Activated T-helper 17 cell treated with anti-CD3 and anti-CD28 coated beads, Interleukin-2, amount 50 U/mL, for 72 hours (primary cell): ENCODE results near the gene ADAD1. TPM values are rescaled to one million over a fixed set of nuclear protein-coding genes. Genes with fewer than 3 reads are reported as not detected.
A peak's percentile ranks its signal among the peaks of the same experiment; 100 is the strongest.

Experiments
- ATAC-seq: fragments of 150-1000 bp; cut with Tn5 transposase; replicated peaks from 2 replicates; pipeline ENCODE4 v1.10.0; 2021; ENCODE audit warnings: mild to moderate bottlenecking, moderate library complexity
- H3K27ac Mint-ChIP-seq: one replicate; pipeline ENCODE4 v1.8.0; 2022; ENCODE audit warnings: mixed read lengths
- H3K27me3 Mint-ChIP-seq: one replicate; pipeline ENCODE4 v1.8.0; 2022; ENCODE audit warnings: mixed read lengths
- H3K36me3 Mint-ChIP-seq: one replicate; pipeline ENCODE4 v1.8.0; 2022; ENCODE audit warnings: low read depth, mild to moderate bottlenecking, mixed read lengths
- H3K4me1 Mint-ChIP-seq: one replicate; pipeline ENCODE4 v1.8.0; 2022; ENCODE audit warnings: mixed read lengths
- H3K4me3 Mint-ChIP-seq: one replicate; pipeline ENCODE4 v1.8.0; 2022; ENCODE audit warnings: mild to moderate bottlenecking, mixed read lengths
- H3K9me3 Mint-ChIP-seq: one replicate; pipeline ENCODE4 v1.8.0; 2022; ENCODE audit warnings: mixed read lengths
- total RNA-seq, 2 donors: library from RNA; stranded (reverse); gene quantifications; one replicate each; pipeline ENCODE4 v1.2.3, GENCODE V29; 2022

The ADAD1 gene
- total RNA-seq, 2 donors from 2014 or later = not detected

DNA sequence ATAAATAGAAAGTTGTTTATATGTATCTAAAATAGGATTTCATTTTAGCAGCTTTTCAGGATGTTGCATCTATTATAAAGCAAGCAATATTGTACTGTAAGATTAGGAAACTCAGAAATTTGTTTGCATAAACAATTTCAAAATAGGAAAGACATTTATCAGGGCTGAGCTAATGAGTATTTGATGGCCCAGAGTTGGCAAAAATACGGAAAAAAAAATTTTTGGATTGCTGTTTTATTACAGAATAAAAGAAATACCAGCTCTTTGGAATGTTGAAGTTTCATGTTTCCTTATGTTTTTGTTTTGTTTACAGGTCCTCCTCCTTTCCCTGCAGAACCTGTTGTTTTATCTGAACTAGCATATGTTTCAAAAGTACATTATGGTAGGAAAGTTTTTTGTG is 14.5 kb downstream of the ADAD1 start:
- Mint-ChIP-seq H3K9me3 (peaks cover 9% of the 10 kb centered on the region), H3K4me1 (no peaks in the 10 kb centered on the region), H3K27ac (no peak overlapping the region)

DNA sequence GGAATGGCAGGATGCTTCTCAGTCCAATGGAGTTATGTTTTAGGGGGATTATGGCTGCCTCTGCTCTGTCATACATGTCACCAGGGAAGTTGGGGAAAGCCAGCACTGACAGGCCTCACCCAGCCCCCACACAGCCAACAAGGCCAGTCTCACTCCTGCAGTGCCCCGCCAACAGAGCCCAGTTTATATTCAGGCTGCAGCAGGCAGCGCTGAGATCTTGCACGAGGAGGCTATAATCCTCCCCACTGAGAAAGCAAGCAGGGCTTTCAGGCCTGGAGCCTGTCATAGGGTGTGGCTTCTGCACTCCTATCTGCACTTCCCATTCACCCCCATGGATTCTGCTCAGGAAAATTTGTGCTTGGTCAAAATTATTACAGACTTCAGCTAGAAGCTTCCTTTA is 25.1 kb downstream of the ADAD1 start:
- no peak overlapping the region for H3K4me3 Mint-ChIP-seq
- no peaks in the 10 kb centered on the region for H3K4me1 Mint-ChIP-seq
- ATAC-seq = no peak
- no peaks in the 10 kb centered on the region for H3K36me3 Mint-ChIP-seq
- no peaks in the 10 kb centered on the region for H3K9me3 Mint-ChIP-seq
- no peaks in the 10 kb centered on the region for H3K27me3 Mint-ChIP-seq
- H3K27ac Mint-ChIP-seq = no peak overlapping the region

More for the DNA sequence above, 14.5 kb downstream of the ADAD1 start:
- no peak for ATAC-seq
- Mint-ChIP-seq H3K27me3 (no peaks in the 10 kb centered on the region), H3K36me3 (no peaks in the 10 kb centered on the region), H3K4me3 (no peak overlapping the region)

- no peak overlapping the region for H3K4me3 Mint-ChIP-seq
- no peaks in the 10 kb centered on the region for H3K36me3 Mint-ChIP-seq
- no peaks in the 10 kb centered on the region for H3K4me1 Mint-ChIP-seq
- peaks cover 6% of the 10 kb centered on the region for H3K27me3 Mint-ChIP-seq
- no peaks in the 10 kb centered on the region for H3K9me3 Mint-ChIP-seq
- no peak overlapping the region for H3K27ac Mint-ChIP-seq
- no peak for ATAC-seq
Measured at GRCh38 chr4:122412547-122412946, 33.7 kb downstream of the ADAD1 start.

GRCh38 chr4:122423246-122423645 is 44.4 kb downstream of the ADAD1 start:
- no peak for ATAC-seq
- H3K9me3 Mint-ChIP-seq = peaks cover 3% of the 10 kb centered on the region
- H3K36me3 Mint-ChIP-seq = no peaks in the 10 kb centered on the region
- H3K27me3 Mint-ChIP-seq = no peaks in the 10 kb centered on the region
- no peaks in the 10 kb centered on the region for H3K4me1 Mint-ChIP-seq
- no peak overlapping the region for H3K4me3 Mint-ChIP-seq
- H3K27ac Mint-ChIP-seq = no peak overlapping the region

DNA sequence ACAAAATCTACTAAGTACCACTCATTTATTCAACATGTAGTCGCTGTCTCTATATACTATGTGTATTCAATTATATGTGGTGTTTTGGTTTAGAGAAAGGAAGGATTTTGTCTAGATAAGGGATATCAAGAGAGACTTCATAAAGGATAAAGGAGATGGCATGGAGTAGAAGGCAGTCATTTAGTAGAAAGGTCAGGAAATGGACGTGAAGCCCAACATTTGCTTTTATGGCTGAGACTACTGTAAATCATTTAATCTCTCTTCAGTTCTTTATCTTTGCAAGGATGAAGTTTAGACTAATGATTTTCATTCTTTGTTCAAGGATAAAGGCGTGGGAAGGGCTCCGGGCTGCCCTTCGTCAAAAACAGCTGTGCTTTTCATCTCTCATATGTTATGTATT is 52.5 kb downstream of the ADAD1 start:
- ATAC-seq = no peak
- Mint-ChIP-seq H3K4me1 (peaks cover 10% of the 10 kb centered on the region), H3K4me3 (no peak overlapping the region), H3K36me3 (no peaks in the 10 kb centered on the region), H3K9me3 (no peaks in the 10 kb centered on the region), H3K27ac (no peak overlapping the region), H3K27me3 (no peaks in the 10 kb centered on the region)

- Mint-ChIP-seq H3K36me3 (no peaks in the 10 kb centered on the region), H3K4me3 (peak overlapping the region; percentile 8)
- no peak for ATAC-seq
Measured at GRCh38 chr4:122434285-122434684, 55.5 kb downstream of the ADAD1 start.

DNA sequence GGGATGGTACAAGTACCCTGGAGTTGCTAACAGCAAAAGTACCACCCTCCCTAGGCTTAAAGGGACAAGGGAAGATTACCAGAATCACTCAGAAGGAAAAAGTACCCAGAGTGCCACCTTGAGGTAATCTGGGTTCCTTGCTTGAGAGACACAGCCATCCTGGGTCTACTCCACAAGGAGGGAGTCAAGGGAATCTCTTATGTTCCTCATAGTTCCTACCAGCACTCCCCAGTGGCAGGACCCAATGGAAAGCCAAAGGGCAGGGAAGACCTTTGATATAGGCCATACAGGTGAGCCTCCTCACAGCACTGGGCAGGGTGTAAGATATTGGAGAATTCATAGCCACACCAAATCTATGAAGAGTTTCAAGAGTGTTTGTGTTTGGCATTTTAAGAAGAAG is 72.0 kb downstream of the ADAD1 start:
- H3K36me3 Mint-ChIP-seq = peaks cover 57% of the 10 kb centered on the region
- peak; percentile 67 for ATAC-seq
- peak overlapping the region; percentile 37 for H3K4me3 Mint-ChIP-seq
- no peaks in the 10 kb centered on the region for H3K9me3 Mint-ChIP-seq
- peak overlapping the region; percentile 24 for H3K27ac Mint-ChIP-seq
- H3K27me3 Mint-ChIP-seq = no peaks in the 10 kb centered on the region
- peaks cover 18% of the 10 kb centered on the region for H3K4me1 Mint-ChIP-seq

More at GRCh38 chr4:122434285-122434684, 55.5 kb downstream of the ADAD1 start:
- H3K4me1 Mint-ChIP-seq = peaks cover 10% of the 10 kb centered on the region
- H3K27me3 Mint-ChIP-seq = no peaks in the 10 kb centered on the region
- H3K9me3 Mint-ChIP-seq = no peaks in the 10 kb centered on the region
- H3K27ac Mint-ChIP-seq = no peak overlapping the region

DNA sequence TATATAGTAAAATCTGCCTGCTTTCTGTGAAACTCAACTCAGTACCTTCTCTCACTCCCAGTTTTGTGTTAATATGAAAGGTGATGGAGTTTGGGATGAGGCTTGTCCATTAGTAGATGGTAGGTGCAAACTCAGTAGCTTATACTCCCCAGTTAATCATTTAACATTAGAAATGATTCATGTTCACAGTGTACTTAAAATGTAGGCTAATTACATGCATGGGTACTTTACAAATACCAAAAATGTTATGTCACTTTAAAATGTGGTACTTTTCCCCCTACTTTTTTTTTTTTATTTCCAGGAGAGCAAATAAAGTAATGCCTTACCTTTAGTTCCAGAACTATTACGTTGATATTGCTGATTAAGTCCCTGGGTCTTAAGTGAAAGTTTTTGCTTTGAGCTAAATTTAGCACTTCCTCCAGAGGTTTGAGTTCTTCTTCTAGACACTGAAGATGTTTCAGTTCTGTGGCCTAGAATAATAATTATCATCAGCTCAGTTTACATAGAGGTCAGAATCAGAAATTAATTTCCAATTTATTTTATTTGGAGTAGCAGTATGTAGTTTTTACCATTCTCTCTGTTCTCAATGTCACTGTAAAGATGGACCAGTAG is 74.7 kb downstream of the ADAD1 start:
- Mint-ChIP-seq H3K4me3 (peak overlapping the region; percentile 82), H3K27ac (peak overlapping the region; percentile 55), H3K36me3 (peaks cover 56% of the 10 kb centered on the region), H3K4me1 (peaks cover 30% of the 10 kb centered on the region), H3K9me3 (no peaks in the 10 kb centered on the region), H3K27me3 (no peaks in the 10 kb centered on the region)
- ATAC-seq = peak; percentile 38

GRCh38 chr4:122456231-122457116 is 77.7 kb downstream of the ADAD1 start, which contains the start of gene IL2:
IL2 (minus strand) TSS chr4:122456725; CDS start chr4:122456440, 285 bp downstream.
- peak within 1 kb of the TSS; percentile 82 for H3K4me3 Mint-ChIP-seq
- H3K27ac Mint-ChIP-seq = peak within 1 kb of the TSS; percentile 82
- peak; percentile 42 for ATAC-seq
- H3K27me3 Mint-ChIP-seq = no peaks in the 10 kb centered on the region
- H3K4me1 Mint-ChIP-seq = peaks cover 24% of the 10 kb centered on the region
- peaks cover 53% of the 10 kb centered on the region for H3K36me3 Mint-ChIP-seq
- no peaks in the 10 kb centered on the region for H3K9me3 Mint-ChIP-seq

- Mint-ChIP-seq H3K27ac (peak overlapping the region; percentile 82), H3K4me3 (peak overlapping the region; percentile 82), H3K27me3 (no peaks in the 10 kb centered on the region), H3K36me3 (peaks cover 36% of the 10 kb centered on the region), H3K9me3 (no peaks in the 10 kb centered on the region), H3K4me1 (peaks cover 18% of the 10 kb centered on the region)
- ATAC-seq = peak; percentile 88
Measured at GRCh38 chr4:122458625-122459024, 79.8 kb downstream of the ADAD1 start.

DNA sequence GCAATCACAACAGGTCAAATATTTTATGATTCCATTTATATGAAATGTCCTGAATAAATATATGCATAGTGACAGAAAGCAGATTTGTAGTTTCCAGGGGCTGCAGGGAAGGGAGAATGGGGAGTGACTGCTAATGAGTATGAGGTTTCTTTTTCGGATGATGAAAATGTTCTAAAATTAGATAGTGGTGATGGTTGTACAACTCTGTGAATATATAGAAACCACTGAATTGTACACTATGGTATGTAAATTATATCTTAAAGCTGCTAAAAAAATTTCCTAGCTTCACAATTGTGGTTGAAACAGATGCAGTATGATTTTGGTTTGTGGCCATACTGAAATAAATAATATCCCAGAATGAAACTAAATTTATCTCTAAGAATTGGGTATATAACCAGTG is 90.6 kb downstream of the ADAD1 start:
- Mint-ChIP-seq H3K4me1 (no peaks in the 10 kb centered on the region), H3K4me3 (no peak overlapping the region), H3K36me3 (no peaks in the 10 kb centered on the region), H3K27ac (no peak overlapping the region), H3K9me3 (no peaks in the 10 kb centered on the region), H3K27me3 (no peaks in the 10 kb centered on the region)
- peak; percentile 71 for ATAC-seq

GRCh38 chr4:122475233-122475632 is 96.4 kb downstream of the ADAD1 start:
- peaks cover 11% of the 10 kb centered on the region for H3K4me1 Mint-ChIP-seq
- no peaks in the 10 kb centered on the region for H3K36me3 Mint-ChIP-seq
- no peaks in the 10 kb centered on the region for H3K27me3 Mint-ChIP-seq
- no peak overlapping the region for H3K27ac Mint-ChIP-seq
- no peak overlapping the region for H3K4me3 Mint-ChIP-seq
- no peak for ATAC-seq
- peaks cover 3% of the 10 kb centered on the region for H3K9me3 Mint-ChIP-seq

DNA sequence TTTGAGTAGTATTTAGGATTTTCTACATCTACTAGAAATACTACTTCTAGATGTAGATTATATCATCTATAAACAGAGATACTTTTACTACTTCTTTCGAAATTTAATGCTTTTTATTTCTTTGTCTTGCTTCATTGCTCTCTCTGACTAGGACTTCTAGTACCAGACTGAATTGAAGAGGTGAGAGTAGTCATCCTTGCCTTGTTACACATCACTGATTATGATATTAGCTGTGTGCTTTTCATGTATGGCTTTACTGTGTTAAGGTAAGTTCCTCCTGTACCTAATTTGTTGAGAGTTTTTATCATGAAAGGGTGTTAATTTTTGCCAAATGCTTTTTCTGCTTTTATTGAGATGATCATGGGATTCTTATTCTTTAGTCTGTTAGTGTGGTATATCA is 97.3 kb downstream of the ADAD1 start:
- Mint-ChIP-seq H3K36me3 (no peaks in the 10 kb centered on the region), H3K27ac (no peak overlapping the region), H3K27me3 (no peaks in the 10 kb centered on the region), H3K9me3 (peaks cover 3% of the 10 kb centered on the region), H3K4me3 (no peak overlapping the region), H3K4me1 (peaks cover 11% of the 10 kb centered on the region)
- peak; percentile 64 for ATAC-seq

GRCh38 chr4:122476745-122477144 is 97.9 kb downstream of the ADAD1 start:
- H3K36me3 Mint-ChIP-seq = no peaks in the 10 kb centered on the region
- no peaks in the 10 kb centered on the region for H3K27me3 Mint-ChIP-seq
- peaks cover 11% of the 10 kb centered on the region for H3K4me1 Mint-ChIP-seq
- peaks cover 3% of the 10 kb centered on the region for H3K9me3 Mint-ChIP-seq
- ATAC-seq = peak; percentile 92
- H3K27ac Mint-ChIP-seq = no peak overlapping the region
- no peak overlapping the region for H3K4me3 Mint-ChIP-seq
